GM23248 (cell line): ENCODE data around the gene EME2.

Experiments
- EZH2 ChIP-seq: fragments of 200-600 bp; sonication (generic); IDR thresholded peaks from 2 replicates; pipeline ENCODE4 v1.6.1; 2018; ENCODE audit warnings: antibody characterized with exemption, mild to moderate bottlenecking; ENCODE audit not compliant: insufficient read depth, poor library complexity, severe bottlenecking
- EZH2phosphoT487 ChIP-seq: fragments of 200-600 bp; sonication (generic); IDR thresholded peaks from 2 replicates; pipeline ENCODE4 v1.6.1; 2018; ENCODE audit warnings: antibody characterized with exemption, moderate library complexity, mild to moderate bottlenecking, low read depth; ENCODE audit not compliant: insufficient read depth

DNA sequence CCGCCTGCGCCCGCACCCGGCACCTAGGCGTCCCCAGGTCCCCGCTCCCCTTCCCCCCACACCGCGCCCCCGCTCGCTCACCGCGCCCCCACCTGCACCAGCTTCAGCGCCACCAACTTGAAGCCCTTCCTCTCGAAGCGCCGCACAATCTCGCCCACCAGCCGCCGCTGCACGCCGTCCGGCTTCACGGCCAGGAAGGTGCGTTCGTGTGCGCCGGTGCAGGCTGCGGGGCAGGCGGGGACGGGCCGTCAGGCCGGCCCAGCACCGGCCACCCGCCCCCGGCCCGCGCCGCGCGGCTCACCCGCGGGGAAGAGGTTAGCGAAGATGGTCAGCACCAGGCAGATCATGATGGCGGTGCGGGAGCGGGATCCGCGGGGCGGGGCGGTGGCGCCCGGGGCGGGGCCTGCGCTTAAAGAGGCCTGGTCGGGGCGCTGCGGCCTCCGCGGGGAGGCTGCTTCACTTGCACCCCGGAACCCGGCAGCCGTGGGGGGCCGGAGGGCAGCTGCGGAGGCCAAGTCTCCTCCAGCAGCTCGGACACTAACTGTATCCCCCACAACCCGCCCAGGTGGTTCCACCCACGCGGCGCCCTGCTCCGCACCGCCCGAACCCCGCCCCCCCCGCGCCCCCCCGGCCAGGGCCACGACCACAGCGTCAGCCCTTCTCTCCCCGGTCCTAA is 1.3 kb upstream of the EME2 start, which contains the start of gene NME3:
- no peak for TF ChIP-seq EZH2
- no peak for TF ChIP-seq EZH2phosphoT487
